C1 segment of cervical spinal cord (tissue), 14 donors: Measurements from ENCODE around the gene BRAT1.
A peak's percentile ranks its signal among the peaks of the same experiment; 100 is the strongest.

Experiments used
- DNase-seq, 14 donors: peaks; one replicate each; lab custom pipeline; 2025; lab: John Stamatoyannopoulos, UW

BRAT1 gene

GRCh38 chr7:2512179-2512661 is 43.1 kb downstream of the BRAT1 start:
- DNase-seq, result peak in 5 of 14 donors; percentile 16 to 57 (median 33)

GRCh38 chr7:2511769-2512168 is 43.6 kb downstream of the BRAT1 start:
- DNase-seq, result no peak

- DNase-seq, result peak in 1 of 14 donors; percentile 36
These were observed 44.2 kb downstream of the BRAT1 start for GRCh38 chr7:2510909-2511768.

- DNase-seq, result no peak
These were observed 45.1 kb downstream of the BRAT1 start for GRCh38 chr7:2510130-2510776.

GRCh38 chr7:2509298-2509906 is 45.9 kb downstream of the BRAT1 start:
- no peak for DNase-seq

- DNase-seq, result no peak
These were observed 46.8 kb downstream of the BRAT1 start for GRCh38 chr7:2508327-2509215.

- DNase-seq, result no peak
These were observed 47.4 kb downstream of the BRAT1 start for GRCh38 chr7:2507917-2508306.

- no peak for DNase-seq
These were observed 48.0 kb downstream of the BRAT1 start for GRCh38 chr7:2507208-2507916.

- no peak for DNase-seq
These were observed 49.9 kb downstream of the BRAT1 start for GRCh38 chr7:2505401-2505800.

- no peak for DNase-seq
These were observed 50.4 kb downstream of the BRAT1 start for GRCh38 chr7:2504889-2505375.

- DNase-seq, result no peak
These were observed 51.0 kb downstream of the BRAT1 start for GRCh38 chr7:2504128-2504888.

- no peak for DNase-seq
These were observed 52.0 kb downstream of the BRAT1 start for GRCh38 chr7:2503056-2503941.

- no peak for DNase-seq
These were observed 52.7 kb downstream of the BRAT1 start for GRCh38 chr7:2502647-2502966.

- DNase-seq, result no peak
These were observed 53.2 kb downstream of the BRAT1 start for GRCh38 chr7:2501947-2502646.

GRCh38 chr7:2500701-2501100 is 54.6 kb downstream of the BRAT1 start:
- DNase-seq, result no peak

- DNase-seq, result no peak
These were observed 55.4 kb downstream of the BRAT1 start for GRCh38 chr7:2499719-2500430.

- DNase-seq, result no peak
These were observed 56.1 kb downstream of the BRAT1 start for GRCh38 chr7:2499181-2499580.

- no peak for DNase-seq
These were observed 56.6 kb downstream of the BRAT1 start for GRCh38 chr7:2498708-2499107.
